Measurements from ENCODE around the gene HIP1R. TPM values are rescaled to one million over a fixed set of nuclear protein-coding genes. Genes with fewer than 3 reads are reported as not detected.
"Not testable (repeated sequence)": the region's sequence is repeated elsewhere in the genome, so short reads cannot be mapped to it uniquely, and the experiment has no call there.

The HIP1R gene
- total and polyA plus RNA-seq, 7 donors, result 4.5 to 17.6 (median 8.0) TPM

GRCh38 chr12:122875590-122876220 lies 40.4 kb downstream of the HIP1R start:
- Histone ChIP-seq H3K4me1 (peaks cover 81% of the 10 kb centered on the region), H3K4me3 (no peak overlapping the region), H3K36me3 (ENCODE audit: insufficient read depth in 1 of 2, low read depth in 1 of 2) (no peaks in the 10 kb centered on the region), H3K27ac (no peak overlapping the region), H3K27me3 (ENCODE audit: insufficient read depth in 3 of 3, low read length in 2 of 3) (no peaks in the 10 kb centered on the region), H3K9me3 (no peaks in the 10 kb centered on the region)
- ATAC-seq (no peak), DNase-seq (no peak)
- no peak for TF ChIP-seq CTCF (IDR thresholded peaks at IDR 0.05)
- 63 to 72% (median 71%) methylated on average over 7 of the region's 7 CpGs for WGBS, 3 donors
- intact Hi-C loops (cut with DNase I), result no loop called here

GRCh38 chr12:122876281-122876680 lies 41.0 kb downstream of the HIP1R start:
- ATAC-seq; H3K27me3 ChIP-seq (ENCODE audit: insufficient read depth in 3 of 3, low read length in 2 of 3); DNase-seq; intact Hi-C loops (cut with DNase I); H3K9me3 ChIP-seq; H3K4me3 ChIP-seq; H3K36me3 ChIP-seq (ENCODE audit: insufficient read depth in 1 of 2, low read depth in 1 of 2): not testable (repeated sequence)
- Histone ChIP-seq H3K4me1 (peaks cover 80% of the 10 kb centered on the region), H3K27ac (peak overlapping the region; percentile 50)
- 70 to 87% (median 73%) methylated on average over 5 of the region's 5 CpGs for WGBS, 3 donors

GRCh38 chr12:122876731-122877130 lies 41.5 kb downstream of the HIP1R start:
- no peak for DNase-seq
- Histone ChIP-seq H3K4me3 (no peak overlapping the region), H3K9me3 (no peaks in the 10 kb centered on the region), H3K27me3 (ENCODE audit: insufficient read depth in 3 of 3, low read length in 2 of 3) (no peaks in the 10 kb centered on the region), H3K4me1 (peaks cover 79% of the 10 kb centered on the region), H3K27ac (peak overlapping the region; percentile 50), H3K36me3 (ENCODE audit: insufficient read depth in 1 of 2, low read depth in 1 of 2) (no peaks in the 10 kb centered on the region)
- peak; percentile 38 to 69 (median 65) for ATAC-seq
- intact Hi-C loops (cut with DNase I), result no loop called here
- no peak for TF ChIP-seq CTCF (IDR thresholded peaks at IDR 0.05)
- WGBS, 3 donors, result 4 to 22% (median 12%) methylated on average over 3 of the region's 3 CpGs

- Histone ChIP-seq H3K27me3 (ENCODE audit: insufficient read depth in 3 of 3, low read length in 2 of 3) (no peaks in the 10 kb centered on the region), H3K9me3 (no peaks in the 10 kb centered on the region), H3K4me1 (peaks cover 63% of the 10 kb centered on the region), H3K4me3 (no peak overlapping the region), H3K36me3 (ENCODE audit: insufficient read depth in 1 of 2, low read depth in 1 of 2) (no peaks in the 10 kb centered on the region), H3K27ac (peak overlapping the region; percentile 68)
- no peak for DNase-seq
- TF ChIP-seq CTCF (IDR thresholded peaks at IDR 0.05), result no peak
- 46 to 69% (median 48%) methylated on average over 16 to 17 of the region's 17 CpGs for WGBS, 3 donors
- intact Hi-C loops (cut with DNase I), result no loop called here
- peak; percentile 81 to 92 (median 88) for ATAC-seq
Measured at GRCh38 chr12:122878780-122879612, 43.7 kb downstream of the HIP1R start.

GRCh38 chr12:122880155-122880667 lies 45.0 kb downstream of the HIP1R start:
- no peak for TF ChIP-seq CTCF (IDR thresholded peaks at IDR 0.05)
- H3K4me1 ChIP-seq, result peaks cover 71% of the 10 kb centered on the region

More at GRCh38 chr12:122880155-122880667, 45.0 kb downstream of the HIP1R start:
- DNase-seq (no peak), ATAC-seq (no peak)
- intact Hi-C loops (cut with DNase I), result no loop called here
- 41 to 72% (median 42%) methylated on average over 10 of the region's 10 CpGs for WGBS, 3 donors
- no peak overlapping the region for H3K4me3 ChIP-seq
- H3K9me3 ChIP-seq, result no peaks in the 10 kb centered on the region
- no peaks in the 10 kb centered on the region for H3K36me3 ChIP-seq (ENCODE audit: insufficient read depth in 1 of 2, low read depth in 1 of 2)
- peak overlapping the region; percentile 68 for H3K27ac ChIP-seq
- no peaks in the 10 kb centered on the region for H3K27me3 ChIP-seq (ENCODE audit: insufficient read depth in 3 of 3, low read length in 2 of 3)

Data from psoas muscle (tissue), 8 donors.